HG03432 (cell line): ENCODE data around the gene CYBB.
"Not testable (repeated sequence)": the region's sequence is repeated elsewhere in the genome, so short reads cannot be mapped to it uniquely, and the experiment has no call there.

Experiments
- ATAC-seq: cut with Tn5 transposase; IDR thresholded peaks from one replicate; pipeline ENCODE4 v1.9.1; 2021; ENCODE audit warnings: mild to moderate bottlenecking, moderate library complexity; ENCODE audit not compliant: unreplicated experiment

The CYBB gene

DNA sequence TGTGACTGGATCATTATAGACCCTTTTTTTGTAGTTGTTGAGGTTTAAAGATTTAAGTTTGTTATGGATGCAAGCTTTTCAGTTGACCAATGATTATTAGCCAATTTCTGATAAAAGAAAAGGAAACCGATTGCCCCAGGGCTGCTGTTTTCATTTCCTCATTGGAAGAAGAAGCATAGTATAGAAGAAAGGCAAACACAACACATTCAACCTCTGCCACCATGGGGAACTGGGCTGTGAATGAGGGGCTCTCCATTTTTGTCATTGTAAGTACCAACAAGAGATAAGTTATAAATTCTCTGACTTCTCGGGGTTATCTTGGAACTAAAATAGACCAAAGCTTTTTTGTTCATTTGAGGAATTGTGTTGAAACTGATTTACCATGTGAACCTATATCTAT is at the start of gene CYBB:
TSS of gene CYBB (plus strand) at position 203 of the 400 bp plus-strand sequence. CDS start at position 222, 19 bp downstream.
- ATAC-seq, result peak; percentile 46

DNA sequence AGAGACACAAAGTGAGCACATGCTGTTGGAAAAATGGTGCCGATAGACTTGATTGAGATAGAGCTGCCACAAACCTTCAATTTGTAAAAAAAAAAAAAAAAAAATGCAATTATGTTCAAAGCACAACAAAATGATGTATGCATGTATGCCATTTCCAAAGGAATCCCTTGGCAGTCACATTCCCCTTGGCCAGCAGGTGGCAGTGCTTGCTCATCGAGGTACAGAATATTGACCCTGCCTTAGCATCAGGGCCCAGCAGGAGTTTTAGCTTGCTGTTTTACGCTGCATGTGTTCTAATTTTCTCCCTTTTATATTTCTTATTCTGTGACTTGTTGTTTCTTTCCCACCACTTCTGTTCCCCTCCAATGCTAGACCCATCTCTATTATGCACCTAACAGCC is 34.5 kb upstream of the CYBB start:
- ATAC-seq, result peak; percentile 49

DNA sequence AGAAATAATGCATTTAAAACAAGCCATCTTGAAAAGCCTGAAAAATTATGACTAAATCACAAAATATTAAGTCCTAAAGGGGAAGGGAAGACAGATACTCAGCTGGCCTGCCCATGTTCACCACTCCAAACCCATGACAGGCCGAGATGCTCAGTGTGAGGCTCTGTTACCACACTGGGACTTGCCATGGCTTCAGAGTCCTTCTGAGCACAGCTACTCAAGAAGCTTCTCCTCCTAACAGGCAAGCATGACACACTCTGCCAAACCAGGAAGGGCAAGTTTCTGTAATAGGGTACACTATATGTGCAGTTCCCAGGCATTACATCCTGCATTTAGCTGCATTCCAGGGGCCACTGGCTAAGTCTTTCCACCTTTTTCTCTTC is 34.0 kb upstream of the CYBB start:
- ATAC-seq, result peak; percentile 35

DNA sequence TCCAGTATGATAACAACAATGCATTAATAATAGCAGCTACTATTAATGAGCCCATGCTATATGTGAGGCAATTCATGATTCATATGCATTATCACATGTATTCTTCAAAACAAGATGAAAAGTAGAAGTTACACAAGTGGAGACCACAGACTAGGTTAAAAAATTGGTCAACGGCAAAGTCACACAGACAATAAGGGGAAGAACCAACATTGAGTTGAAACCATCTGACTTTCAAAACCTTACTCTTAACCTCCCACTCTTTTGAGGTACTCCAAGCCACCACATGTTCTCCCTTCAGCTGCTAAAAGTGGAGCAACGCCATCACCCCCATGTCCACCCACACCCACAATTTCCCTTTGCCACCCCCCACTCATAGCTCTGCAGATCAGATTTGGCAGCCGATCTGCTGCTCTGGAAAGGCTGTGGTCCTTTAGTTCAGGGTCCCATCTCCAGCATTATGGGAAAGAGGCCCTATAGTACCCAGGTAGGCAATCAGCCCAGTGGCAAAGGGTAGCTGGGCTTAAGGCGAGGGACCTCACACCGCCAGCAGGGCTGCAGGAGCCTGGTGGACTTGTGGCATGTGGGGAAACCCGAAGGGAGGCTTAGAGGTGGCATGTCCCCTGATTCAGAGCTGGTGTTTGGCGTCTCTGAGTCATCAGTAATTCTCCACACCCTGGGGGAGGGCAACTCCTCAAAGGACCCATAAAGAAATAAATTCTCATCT is 33.5 kb upstream of the CYBB start:
- peak; percentile 91 for ATAC-seq

DNA sequence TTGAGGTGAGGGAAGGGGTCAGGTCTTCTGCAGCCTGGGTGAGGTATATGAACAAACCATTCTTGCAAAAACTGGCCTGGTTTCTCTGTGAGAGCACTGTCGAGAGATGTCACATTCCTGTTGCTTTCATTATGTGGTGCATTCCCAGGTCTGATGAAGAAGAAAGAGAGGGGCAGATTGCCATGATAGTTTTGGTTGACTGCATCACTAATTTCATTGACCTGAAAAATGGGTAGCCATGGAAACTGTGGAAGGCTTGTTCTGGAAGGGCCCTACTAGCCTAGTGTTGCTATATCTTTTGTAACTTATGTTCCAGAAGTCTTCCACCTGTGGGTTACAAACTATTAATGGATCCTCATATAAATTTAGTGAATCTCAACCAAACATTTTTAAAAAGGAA is 32.9 kb upstream of the CYBB start:
- ATAC-seq, result no peak

DNA sequence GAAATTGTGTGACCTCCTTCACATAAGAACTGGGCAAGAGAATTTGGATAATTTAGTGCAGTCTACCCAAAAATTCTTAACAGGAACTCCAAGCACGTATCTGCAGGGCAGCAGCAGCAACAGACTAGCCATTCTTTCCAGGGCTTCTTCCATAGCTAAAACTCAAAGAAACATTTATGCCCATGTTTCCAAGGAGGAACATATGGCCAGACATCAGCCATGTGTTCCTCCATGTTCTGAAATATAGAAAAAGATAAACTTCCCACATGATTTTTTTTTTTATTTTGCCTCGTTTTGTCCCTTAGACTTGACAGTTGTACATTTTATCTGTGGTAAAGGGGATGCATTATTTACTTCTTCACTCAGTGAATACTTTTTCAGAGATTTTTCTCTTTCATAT is 27.6 kb upstream of the CYBB start:
- ATAC-seq, result no peak

DNA sequence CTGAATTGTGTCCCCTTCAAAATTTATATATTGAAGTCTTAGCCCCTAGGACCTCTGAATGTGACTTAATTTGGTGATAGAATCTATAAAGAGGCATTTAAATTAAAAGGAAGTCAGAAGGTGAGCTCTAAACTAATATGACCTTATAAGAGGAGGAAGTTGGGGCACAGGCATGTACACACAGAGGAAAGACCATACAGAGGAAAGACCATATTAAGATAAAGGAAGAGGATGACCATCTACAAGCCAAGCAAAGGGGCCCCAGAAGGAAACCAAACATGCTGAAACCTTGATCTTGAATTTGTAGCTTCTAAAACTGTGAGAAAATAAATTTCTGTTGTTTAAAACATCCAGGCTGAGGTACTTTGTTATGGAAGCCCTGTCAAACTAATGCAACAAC is 26.9 kb upstream of the CYBB start:
- no peak for ATAC-seq

DNA sequence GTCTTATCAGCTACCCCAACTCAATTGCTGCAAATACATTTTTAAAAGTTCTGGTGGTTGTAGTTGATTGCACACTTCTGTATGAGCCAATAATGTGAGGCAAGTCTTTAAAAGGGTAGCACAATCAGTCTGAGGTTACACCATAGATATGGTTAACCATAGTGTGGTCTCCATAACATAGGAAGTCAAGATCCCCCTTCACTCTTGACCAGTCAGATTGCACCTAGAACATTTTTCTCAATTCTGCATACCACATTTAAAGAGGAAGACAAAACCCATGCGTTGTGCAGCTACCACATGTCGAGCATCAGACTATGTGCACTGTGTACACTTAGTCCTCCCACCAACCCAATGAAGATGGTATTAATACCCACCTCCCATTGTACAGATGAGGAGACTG is 26.5 kb upstream of the CYBB start:
- no peak for ATAC-seq

DNA sequence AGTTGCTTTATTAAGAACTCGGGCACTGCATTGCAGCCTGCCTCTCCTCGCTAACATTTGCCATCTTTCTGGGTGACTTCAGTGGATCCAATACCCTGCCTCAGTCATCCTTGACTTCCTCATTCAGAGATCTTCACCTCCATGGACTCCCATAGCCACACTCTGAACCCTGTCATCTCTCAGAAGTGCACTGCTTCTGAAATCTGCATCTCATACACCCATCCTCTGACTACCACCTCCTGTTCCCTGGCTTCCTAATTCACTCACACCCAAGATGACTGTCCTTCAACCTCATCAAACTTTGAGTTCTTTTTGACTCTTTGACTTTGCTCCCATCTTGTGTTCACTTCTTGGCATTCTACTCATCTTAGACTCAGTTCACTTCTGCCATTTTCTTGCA is 25.3 kb upstream of the CYBB start:
- ATAC-seq, result peak; percentile 29

DNA sequence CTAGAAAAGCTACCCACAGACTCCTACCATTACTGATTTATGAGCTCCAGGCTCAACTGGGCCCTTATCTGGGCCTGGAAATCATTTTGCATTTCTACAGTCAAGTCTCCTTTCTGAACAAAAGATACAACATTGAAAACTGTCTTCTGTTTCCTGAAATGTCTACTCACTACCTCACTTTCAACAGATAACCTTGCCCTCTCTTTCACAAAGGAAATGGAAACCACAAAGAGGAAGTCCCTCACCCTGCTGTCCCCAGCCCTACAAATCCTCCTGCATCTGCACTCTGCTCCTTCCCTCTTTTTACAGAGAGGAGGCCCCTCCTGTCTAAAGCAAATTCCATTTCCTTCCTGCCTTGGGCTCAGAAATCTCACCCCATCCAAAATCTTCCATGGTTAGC is 24.8 kb upstream of the CYBB start:
- peak; percentile 98 for ATAC-seq

DNA sequence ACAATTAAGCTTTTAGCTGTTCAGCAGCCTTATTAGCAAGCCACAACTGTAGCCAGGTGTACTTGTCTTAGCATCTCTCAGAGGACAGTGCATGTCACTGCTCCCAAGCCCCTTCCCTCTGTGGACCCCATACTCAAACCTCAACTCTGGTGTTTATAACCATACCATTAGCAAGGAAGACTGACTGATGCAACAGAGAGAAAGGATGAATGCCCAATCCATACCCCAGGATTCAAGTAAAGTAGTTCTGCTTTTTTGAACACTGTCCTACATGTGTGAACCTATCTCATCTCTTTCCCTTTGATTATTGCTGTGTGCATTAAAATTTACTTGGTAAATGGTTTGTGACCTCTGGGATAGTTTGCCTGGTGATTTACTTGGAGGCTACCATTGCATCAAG is 22.8 kb upstream of the CYBB start:
- no peak for ATAC-seq

DNA sequence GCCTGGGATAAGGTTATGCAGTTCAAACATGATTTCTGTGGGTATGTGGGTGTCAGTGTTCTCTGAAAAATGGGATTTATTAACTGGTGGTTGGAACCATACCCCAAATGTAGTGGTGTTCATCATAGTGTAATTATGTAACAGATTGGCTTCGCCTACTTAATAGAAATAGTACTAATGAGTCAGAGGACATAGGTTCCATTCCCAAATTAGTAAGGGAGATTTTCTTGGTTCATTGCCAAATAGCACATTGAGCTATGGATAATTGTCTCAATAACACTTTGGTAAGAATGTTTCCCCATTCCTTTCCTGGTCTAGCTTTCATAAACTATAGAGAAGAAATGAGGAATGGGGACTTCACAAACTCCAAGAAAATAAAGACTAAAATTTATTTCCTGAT is 20.5 kb upstream of the CYBB start:
- no peak for ATAC-seq

DNA sequence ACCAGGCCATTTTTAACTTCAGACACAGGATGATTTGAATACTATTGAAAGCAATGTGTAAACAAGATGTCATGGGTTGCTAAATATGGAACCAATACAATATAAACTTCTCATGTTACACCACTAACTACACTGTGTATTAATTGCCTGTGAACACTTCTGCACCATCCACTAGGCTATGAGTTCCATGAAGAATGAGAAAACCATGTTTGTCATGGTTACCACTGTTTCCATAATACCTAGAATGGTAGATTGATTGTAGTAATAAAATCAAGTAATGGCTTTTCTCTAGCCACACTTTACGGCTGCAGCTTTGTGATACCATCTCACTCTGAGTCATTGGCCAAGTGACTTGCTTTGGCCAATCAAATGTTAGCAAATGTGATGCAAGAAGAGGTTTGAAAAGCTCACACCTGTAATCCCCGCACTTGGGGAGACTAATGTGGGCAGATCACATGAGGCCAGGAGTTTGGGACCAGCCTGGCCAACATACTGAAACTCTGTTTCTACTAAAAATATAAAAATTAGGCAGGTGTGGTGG is 19.9 kb upstream of the CYBB start:
- ATAC-seq, result no peak

DNA sequence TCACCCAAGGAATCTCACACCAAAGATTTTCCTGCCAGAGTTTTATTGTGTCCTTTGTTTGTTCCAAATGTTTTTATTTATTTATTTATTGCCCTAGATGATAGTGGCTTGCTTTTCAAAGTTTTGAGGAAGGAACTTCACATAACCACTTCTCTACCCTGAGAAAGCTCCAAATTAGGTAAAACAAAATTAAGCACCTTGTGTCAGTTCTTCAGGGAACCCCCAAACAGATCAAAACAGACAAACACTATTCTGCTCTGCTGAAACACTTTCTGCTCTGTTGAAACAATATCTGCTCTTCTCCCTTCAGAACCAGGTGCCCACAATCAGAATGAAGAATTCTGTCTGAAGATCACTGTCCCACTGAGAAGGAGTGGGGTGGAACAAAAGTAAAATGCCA is 16.5 kb upstream of the CYBB start:
- no peak for ATAC-seq

DNA sequence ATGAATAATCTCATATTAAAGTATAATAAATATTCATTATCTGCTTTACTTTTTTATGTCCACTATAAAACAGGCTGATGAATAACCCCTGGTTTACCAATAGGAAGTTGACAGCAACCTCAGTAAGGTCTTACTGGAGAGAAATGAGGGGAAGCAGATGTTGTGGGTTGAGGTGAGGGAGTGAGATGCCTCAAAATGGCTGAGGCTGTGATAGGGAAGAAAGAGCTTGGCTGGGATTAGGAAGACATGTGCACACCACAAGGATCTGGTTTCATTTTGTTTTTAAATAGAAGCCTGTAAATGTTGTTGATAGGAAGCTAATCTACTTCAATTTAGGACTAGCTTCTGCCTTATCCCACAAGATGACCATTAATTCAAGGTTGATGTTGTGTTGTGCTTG is 14.4 kb upstream of the CYBB start:
- no peak for ATAC-seq

DNA sequence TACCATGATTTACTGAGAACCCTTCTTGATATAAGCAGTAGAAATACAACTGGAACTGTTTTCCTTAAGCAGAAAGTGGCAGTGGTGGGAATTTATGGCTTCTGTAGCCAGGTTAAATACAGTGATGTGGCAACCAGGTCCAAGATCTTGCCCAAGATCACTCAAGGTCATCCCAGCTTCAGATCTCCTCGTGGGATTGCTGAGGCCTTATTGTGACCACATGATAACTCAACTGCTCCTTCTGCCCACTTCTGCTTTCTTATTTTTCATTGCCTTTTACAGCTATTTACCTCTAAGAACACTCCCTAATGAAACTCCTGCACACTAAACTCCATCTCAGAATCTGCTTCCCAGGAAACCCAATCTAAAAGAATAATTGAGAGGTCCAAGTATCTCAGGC is 12.4 kb upstream of the CYBB start:
- no peak for ATAC-seq

DNA sequence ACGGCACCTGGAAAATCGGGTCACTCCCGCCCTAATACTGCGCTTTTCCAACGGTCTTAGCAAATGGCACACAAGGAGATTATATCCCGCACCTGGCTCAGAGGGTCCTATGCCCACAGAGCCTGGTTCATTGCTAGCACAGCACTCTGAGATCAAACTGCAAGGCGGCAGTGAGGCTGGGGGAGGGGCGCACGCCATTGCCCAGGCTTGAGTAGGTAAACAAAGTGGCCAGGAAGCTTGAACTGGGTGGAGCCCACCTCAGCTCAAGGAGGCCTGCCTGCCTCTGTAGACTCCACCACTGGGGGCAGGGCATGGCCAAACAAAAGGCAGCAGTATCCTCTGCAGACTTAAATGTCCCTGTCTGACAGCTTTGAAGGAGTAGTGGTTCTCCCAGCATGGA is 11.0 kb upstream of the CYBB start:
- not testable (repeated sequence) for ATAC-seq

DNA sequence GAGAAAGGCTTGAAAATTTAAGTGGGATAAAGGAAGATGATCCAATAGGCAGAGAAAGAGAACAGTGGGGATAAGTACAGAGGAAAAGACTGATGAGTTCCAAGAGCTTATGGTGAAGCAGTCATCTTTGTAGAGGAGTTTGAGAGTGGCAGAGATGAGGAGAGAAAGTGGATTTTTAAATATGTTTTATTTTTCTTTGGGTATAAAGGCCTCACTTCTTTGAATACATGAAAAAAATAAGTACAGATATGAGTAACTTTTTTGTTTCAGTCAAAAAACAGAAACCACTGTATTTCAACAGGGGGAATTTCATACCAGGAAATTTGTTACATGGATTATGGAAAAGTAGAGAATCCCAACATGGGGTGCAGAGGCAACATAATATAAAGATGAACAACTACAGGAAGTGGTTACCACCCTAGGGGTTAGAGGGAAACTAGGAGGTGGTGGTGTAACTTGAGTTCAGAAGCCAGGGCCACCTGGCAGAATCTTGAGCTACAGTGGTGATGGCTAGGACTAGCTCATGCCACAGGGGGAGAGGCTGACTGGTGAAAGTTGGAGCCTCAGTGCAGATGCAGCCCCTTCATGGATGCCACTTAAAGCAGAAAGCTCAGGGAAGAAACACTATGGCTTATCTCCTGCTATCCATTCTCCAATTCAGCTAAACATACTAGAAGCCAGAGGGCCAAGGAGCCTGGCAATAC is 3.4 kb upstream of the CYBB start:
- peak; percentile 84 for ATAC-seq

DNA sequence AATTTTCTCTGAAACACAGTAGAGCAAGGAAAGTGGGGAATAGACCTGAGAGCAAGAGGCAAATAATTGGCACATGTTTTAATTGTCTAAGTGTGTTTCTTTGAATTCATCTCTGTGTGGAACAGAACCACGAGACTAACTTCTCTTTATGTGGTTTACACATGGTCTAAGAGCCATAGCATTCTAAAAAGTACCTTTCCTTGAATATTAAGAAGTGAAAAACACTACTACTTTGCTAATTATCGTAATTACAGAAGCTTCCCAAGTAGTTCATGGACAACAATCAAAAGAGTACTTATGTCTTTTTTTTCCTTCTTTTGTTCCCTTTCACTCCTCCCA is 2.9 kb upstream of the CYBB start:
- peak; percentile 24 for ATAC-seq

DNA sequence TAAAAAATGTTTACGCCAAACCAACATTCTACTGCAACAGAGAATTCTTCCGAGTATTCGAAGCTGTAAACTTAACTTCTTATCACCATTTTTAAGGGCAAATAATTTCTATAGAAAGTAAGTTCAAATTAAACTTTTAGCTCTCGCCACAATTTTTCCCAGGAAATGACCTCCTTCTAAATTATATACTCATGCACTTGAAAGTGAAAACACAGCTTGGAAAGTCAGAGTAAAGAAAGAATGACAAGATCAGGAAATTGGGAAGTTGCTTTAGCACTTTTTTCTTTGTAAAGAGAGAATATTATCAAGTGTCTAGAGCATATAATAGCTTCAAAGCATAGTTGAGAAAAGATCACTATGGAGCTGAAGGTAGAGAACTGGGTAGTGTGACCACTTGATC is 1.2 kb downstream of the CYBB start:
- ATAC-seq, result peak; percentile 4

DNA sequence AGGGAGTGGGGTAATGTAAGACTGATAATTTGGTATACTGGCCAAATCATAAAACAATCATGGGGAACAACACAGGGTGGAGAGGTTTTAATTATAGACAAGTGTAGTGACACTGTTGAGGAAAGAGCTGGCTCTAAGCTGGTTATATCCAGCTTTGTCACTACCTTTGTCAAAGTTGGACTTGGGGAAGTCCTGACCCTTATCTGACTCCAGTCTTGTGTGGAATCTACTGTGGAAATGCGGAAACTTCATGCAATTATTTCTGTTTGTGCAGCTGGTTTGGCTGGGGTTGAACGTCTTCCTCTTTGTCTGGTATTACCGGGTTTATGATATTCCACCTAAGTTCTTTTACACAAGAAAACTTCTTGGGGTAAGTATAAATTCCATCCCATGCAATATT is 2.0 kb downstream of the CYBB start:
- peak; percentile 5 for ATAC-seq

DNA sequence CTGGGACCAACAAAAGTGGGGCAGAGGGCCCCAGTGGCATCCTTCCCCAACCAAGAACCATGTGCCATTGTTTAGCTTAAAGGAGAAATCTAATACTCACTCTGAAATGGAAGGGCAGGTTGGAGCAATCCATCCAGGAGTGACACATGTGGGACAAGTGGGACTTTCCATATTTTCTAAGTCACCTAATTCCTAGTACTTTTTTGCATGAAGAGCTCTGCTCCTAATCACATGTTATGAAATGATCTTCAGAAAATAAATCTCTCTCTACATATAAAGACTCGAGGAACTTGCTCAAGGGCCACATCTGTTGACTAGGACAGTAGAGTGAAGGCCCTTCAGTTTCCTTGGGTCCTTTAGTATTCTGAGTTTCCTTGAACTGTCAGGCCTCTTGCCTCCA is 2.5 kb downstream of the CYBB start:
- no peak for ATAC-seq

DNA sequence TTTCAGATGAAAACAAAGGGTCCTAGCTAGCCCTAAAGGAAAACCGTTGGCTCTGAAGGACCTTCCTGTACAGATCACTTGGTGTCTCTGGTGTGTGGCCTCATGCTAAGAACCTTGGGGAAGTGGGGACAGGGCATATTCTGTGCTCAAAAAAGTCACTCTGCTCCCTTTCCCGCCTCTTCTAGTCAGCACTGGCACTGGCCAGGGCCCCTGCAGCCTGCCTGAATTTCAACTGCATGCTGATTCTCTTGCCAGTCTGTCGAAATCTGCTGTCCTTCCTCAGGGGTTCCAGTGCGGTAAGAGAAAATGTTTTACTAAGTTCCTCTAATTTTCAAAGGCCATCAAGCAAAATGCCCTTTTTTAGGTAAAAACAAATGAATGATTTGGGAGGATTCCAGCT is 3.4 kb downstream of the CYBB start:
- ATAC-seq, result no peak
